HG02885 (cell line): ENCODE data around the gene ZNF23.

Source experiments
- ATAC-seq: cut with Tn5 transposase; IDR thresholded peaks from one replicate; pipeline ENCODE4 v1.9.1; 2021; ENCODE audit warnings: mild to moderate bottlenecking; ENCODE audit not compliant: unreplicated experiment, poor library complexity

ZNF23 gene

GRCh38 chr16:71428883-71429282, 33.2 kb downstream of the ZNF23 start:
- ATAC-seq: no peak

DNA sequence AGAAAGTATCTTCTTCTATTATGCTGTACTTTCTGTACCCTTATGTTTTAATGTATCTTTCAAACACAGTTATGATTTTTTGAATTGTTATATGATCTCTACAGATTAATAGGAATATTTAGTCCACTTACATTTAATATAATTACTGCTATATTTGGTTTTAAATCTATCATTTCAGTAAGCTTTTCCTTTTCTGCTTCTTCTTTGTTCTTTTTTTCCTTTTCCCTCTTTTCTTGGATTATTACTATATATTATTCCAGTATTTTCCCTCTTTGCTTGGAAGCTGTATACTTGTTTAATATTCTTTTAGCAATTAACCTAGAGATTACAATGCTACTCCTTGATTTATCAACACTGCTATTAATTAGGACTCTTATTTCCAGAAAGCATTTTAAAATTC, 33.7 kb downstream of the ZNF23 start:
- ATAC-seq: no peak

DNA sequence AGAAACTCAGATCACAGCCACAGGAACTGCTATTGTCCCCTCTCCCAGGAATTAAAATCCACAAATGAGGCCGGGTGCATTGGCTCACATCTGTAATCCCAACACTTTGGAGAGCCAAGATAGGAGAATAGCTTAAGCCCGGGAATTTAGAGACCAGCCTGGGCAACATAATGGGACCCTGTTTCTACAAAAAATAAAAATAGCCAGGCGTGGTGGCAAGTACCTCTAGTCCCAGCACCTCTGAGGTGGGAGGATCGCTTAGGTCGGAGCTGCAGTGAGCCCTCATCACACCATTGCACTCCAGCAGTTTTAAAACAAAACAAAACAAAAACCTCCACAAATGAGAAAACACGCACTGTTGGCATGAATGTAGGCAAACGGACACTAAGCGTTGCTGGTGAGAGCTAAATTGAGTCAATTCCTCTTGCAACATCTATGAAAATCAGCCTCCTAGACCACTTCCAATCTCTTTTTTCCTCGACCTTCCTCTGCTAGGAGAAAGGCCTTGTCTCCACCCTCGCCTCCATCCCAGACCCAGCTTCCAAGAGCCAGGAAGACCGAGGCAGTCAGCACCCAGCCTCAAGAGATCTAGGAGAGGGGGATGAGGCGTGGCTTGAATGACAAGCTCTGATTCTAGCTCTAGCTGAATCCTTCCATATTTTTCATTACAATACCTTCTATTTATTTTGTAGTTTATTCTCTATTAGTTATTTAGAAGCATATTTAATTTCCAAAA, 35.0 kb downstream of the ZNF23 start:
- ATAC-seq: no peak

- ATAC-seq: peak; percentile 76
Observed at GRCh38 chr16:71426069-71426879, 35.8 kb downstream of the ZNF23 start.

DNA sequence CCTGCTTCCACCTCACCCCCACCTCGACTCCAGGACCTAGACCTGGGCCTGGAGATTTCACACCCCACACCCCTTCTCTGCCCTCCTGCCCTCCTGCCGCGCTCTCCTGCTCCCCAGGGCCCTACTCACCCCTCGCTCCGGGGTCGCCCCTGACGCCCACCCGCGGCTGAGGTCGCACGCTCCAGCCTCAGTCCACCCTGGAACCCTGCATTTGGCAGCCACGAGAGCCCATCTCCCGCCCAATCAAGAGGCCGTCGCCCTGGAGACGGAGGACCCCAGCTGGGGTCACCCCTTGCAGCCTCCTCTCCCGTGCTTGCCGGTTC, 36.3 kb downstream of the ZNF23 start:
- no peak for ATAC-seq

GRCh38 chr16:71424626-71425025, 37.4 kb downstream of the ZNF23 start:
- no peak for ATAC-seq

GRCh38 chr16:71423865-71424264, 38.2 kb downstream of the ZNF23 start:
- ATAC-seq: no peak

DNA sequence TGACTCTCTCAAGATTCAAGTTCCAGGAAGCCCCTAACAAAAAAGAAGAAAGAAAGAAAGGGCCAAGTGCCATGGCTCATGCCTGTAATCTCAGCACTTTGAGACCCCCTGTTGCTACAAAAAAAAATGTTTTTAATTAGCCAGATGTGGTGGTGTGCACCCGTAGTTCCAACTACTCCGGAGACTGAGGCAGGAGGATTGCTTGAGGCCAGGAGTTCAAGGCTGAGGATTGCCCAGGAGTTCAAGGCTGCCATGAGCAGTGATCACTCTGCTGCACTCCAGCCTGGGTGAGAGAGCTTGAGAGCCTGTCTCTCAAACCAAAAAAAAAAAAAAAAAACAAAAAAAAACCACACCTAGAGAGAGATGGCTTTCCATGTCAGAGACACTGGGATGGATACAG, 39.0 kb downstream of the ZNF23 start:
- ATAC-seq: no peak

- ATAC-seq: no peak
Observed at GRCh38 chr16:71421911-71422310, 40.1 kb downstream of the ZNF23 start.

DNA sequence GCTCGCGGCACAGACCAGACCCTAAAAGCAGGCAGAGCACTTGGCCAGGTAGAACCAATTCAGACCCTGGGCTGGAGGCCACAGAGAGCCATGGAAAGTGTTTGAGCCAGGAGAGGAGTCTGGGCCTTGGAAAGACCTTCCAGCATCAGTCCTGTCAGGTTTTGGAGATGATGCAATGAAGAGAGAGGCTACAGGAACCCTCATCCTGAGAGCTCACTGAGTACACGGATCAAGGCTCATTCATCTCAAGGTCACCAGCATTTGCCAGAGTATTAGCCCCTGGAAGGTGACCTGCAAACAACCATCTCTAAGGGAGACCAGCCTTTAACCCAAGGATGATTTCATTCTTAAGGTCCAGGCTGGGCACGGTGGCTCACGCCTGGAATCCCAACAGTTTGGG, 48.0 kb downstream of the ZNF23 start:
- no peak for ATAC-seq

GRCh38 chr16:71413341-71413740, 48.7 kb downstream of the ZNF23 start:
- no peak for ATAC-seq

DNA sequence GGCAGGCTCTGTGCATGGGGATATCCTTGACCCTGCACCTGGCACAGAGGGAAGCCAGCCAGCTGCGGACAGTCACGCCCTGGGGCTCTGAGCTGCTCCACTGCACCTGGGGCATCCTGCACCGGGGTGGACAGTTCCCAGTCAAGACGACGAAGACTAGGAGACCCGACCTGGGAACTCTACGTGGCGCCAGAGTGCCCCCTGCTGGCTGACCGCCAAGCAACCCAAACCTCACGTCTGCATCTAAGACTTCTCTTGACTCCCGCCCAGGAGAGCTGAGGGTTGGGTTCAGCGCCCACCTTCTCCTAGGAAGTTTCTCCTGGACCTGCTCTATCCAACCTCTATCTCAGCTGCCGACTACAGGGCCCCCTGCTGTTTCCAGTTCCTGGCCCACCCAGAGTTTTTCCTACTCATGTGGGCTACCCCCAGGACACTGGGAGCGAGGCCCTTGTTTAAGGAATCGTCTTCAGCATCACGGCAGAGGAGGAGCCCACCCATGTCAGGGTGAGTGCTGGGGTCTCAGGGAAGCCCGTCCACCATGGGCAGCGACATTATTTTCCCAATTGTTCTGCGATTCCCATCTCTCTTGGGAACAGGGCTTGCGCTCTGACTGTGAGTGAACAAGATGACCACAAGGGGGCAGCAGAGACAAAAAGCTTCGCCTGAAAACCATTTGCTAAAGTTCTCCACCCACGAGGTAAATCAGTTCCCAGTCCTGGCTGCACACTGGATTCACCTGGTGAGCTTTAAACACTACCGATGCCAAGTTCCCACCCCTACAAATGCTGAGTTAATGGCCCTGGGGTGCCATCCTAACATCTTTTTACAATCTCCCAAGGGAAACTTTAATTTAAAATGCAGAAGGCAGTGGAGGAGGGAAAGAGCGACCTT, 49.5 kb downstream of the ZNF23 start:
- ATAC-seq: peak; percentile 52

GRCh38 chr16:71410146-71410545, 51.9 kb downstream of the ZNF23 start:
- no peak for ATAC-seq

DNA sequence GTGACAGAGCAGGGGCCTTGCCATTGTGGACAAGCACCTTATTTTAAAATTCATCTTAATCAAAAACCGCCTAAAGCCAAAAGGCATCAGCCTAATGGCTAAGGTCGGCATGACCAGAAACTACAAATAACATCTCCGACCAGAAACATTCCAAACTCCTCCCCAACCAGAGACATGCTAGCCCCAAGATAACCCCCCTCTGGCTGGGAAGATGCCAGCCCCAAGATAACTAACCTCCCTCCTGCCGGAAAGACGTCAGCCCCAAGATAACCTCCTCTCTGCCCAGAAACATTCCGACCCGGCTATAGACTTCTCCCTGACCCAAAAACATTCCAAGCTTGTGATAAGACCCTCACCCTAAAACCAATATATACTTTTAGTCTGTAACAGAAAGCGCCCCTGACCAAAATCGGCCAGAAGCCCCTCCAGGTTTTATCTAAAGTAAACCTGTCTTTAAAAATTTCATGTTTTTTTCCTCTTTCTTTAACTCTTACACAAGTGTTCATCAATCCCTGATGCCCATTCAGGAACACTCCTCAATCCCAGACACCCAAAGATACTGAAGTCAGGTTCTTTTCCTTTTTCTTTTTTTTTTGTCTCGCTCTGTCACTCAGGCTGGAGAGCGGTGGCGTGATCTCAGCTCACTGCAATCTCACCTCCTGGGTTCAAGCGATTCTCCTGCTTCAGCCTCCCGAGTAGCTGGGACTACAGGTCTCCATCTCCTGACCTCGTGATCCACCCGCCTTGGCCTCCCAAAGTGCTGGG, 52.9 kb downstream of the ZNF23 start:
- ATAC-seq: no peak

DNA sequence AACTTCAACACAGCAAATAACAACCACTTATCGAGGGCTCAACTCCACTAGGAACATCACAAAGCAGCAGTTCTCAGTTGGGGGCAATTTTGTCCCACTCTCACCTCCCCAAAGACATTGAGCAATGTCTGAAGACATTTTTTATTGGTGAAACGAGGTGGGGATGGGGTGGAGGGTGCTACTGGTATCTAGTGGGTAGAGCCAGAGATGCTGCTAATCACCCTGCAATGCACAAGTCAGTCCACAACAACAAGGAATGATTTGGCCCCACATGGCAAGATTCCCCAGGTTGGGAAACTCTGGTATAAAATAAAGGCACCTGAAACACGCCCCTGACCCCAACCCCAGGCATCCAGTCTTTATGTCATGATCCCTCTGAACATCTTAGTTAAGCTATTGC, 53.5 kb downstream of the ZNF23 start:
- ATAC-seq: no peak

- ATAC-seq: no peak
Observed at GRCh38 chr16:71407731-71408130, 54.3 kb downstream of the ZNF23 start.

GRCh38 chr16:71406724-71407123, 55.3 kb downstream of the ZNF23 start:
- no peak for ATAC-seq

GRCh38 chr16:71406316-71406715, 55.7 kb downstream of the ZNF23 start:
- no peak for ATAC-seq

DNA sequence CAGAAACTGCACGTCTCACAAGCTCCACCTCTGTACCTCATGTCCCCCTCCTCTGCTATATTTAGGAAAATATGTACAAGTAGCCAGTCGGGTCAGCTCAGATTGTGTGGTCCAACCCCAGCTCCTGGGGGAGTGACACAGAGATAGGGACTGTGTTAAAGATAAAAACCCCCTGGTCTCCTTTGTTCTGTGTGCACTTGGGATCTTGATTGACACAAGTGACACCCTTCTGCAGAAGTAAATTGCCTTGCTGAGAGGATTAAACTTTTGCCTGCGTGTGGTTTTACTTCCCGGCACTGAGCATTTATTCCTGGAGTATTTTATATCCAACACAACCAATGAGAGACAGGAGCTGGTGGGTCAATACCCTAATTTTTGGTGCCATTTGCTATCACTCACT, 57.7 kb downstream of the ZNF23 start:
- no peak for ATAC-seq

- no peak for ATAC-seq
Observed at GRCh38 chr16:71402674-71403073, 59.4 kb downstream of the ZNF23 start.
